ENCODE results near the gene RAB23. TPM values are rescaled to one million over a fixed set of nuclear protein-coding genes. Genes with fewer than 3 reads are reported as not detected.

RAB23 gene
- total and polyA plus RNA-seq, 2 experiments from 2014 or later, result 5.2 to 16.7 TPM

DNA sequence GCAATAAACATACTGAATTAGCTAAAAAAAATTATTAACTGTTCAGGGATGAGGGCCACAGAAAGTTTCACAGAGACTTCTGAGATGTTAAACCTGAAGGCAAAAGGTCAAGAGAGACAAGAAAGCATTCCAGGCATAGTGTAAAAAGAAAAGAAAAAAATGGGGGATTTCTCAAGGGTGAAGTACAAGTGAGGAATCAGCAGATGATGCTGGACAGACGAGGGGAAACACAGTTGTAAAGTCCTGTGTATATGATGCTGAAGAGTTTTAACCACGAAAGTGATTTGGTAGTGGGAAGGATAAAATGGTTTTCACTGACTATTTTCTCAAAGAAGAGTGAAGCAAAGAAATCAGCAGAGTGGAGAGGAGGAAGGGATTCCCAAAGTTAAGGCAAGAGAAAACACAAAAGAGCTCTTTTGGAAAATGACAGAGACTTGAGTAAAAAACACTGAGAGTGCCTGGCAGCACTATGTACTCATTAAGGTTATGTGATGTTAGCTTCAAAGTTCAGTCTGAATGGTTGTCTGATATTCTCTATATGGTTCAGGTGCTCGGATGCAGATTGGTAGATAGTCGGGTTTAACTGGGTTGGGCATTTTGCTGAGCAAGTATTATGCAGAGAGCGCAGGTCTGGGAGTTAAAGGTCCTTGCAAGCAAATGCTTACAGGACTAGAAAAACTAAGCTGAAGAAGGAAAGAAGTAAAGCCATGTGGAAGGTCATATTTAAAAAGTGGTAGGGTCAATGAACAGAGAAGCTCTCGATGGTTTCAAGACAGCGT, 16.4 kb downstream of the RAB23 start:
- Histone ChIP-seq H3F3A (replicated peaks; ENCODE audit: low read depth) (no peaks in the 10 kb centered on the region), H3K27me3 (ENCODE audit: insufficient read depth) (no peaks in the 10 kb centered on the region), H3K79me2 (replicated peaks; ENCODE audit: insufficient read depth) (peaks cover 35% of the 10 kb centered on the region), H4K20me1 (replicated peaks; ENCODE audit: insufficient read depth) (peaks cover 6% of the 10 kb centered on the region; the same call in 1 of the 2 replicates), H3K4me3 (no peak overlapping the region), H3K27ac (ENCODE audit: low read depth) (no peak overlapping the region), H3K4me1 (ENCODE audit: insufficient read depth) (no peaks in the 10 kb centered on the region; the same call in none of the 2 replicates), H2AFZ (no peak overlapping the region), H3K9me2 (ENCODE audit: insufficient read depth) (no peaks in the 10 kb centered on the region), H3K4me2 (no peak overlapping the region), H3K36me3 (ENCODE audit: insufficient read depth) (no peaks in the 10 kb centered on the region)
- DNase-seq (ENCODE audit: low spot score) (no peak), ATAC-seq (no peak)
- no peak overlapping the region for H3K4me3 Mint-ChIP-seq
- no peaks in the 10 kb centered on the region for H3K27me3 Mint-ChIP-seq (ENCODE audit: insufficient read depth, low read depth, poor library complexity)
- H3K27ac Mint-ChIP-seq, result no peak overlapping the region
- no peaks in the 10 kb centered on the region for H3K9me3 Mint-ChIP-seq
- peaks cover 17% of the 10 kb centered on the region for H3K4me1 Mint-ChIP-seq
- TF ChIP-seq, protein P1, sequence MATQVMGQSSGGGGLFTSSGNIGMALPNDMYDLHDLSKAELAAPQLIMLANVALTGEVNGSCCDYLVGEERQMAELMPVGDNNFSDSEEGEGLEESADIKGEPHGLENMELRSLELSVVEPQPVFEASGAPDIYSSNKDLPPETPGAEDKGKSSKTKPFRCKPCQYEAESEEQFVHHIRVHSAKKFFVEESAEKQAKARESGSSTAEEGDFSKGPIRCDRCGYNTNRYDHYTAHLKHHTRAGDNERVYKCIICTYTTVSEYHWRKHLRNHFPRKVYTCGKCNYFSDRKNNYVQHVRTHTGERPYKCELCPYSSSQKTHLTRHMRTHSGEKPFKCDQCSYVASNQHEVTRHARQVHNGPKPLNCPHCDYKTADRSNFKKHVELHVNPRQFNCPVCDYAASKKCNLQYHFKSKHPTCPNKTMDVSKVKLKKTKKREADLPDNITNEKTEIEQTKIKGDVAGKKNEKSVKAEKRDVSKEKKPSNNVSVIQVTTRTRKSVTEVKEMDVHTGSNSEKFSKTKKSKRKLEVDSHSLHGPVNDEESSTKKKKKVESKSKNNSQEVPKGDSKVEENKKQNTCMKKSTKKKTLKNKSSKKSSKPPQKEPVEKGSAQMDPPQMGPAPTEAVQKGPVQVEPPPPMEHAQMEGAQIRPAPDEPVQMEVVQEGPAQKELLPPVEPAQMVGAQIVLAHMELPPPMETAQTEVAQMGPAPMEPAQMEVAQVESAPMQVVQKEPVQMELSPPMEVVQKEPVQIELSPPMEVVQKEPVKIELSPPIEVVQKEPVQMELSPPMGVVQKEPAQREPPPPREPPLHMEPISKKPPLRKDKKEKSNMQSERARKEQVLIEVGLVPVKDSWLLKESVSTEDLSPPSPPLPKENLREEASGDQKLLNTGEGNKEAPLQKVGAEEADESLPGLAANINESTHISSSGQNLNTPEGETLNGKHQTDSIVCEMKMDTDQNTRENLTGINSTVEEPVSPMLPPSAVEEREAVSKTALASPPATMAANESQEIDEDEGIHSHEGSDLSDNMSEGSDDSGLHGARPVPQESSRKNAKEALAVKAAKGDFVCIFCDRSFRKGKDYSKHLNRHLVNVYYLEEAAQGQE (IDR thresholded peaks at IDR 0.05; ENCODE audit: unreplicated experiment), result no peak
- no peaks in the 10 kb centered on the region for H3K36me3 Mint-ChIP-seq (ENCODE audit: low read depth)

DNA sequence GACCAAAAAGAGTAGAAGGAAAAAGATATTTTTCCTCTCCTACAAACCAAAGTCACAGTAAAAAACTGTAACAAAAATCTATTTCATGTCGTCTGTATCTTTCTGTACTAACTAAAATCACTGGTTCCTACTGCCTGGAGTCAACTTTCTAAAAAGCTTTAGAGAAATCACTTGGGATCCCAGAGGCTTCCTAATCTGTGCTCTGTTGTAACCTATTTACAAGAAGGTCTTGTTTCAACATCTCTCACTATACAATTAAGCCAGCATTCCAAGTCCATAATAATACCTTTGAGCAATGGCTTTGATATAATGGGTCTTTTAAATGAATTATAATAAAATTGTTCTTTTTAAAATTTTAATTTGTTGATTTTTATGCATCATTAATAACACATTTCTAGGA, 20.4 kb downstream of the RAB23 start:
- Histone ChIP-seq H3K79me2 (replicated peaks; ENCODE audit: insufficient read depth) (peaks cover 17% of the 10 kb centered on the region), H3K36me3 (ENCODE audit: insufficient read depth) (no peaks in the 10 kb centered on the region), H3K4me3 (no peak overlapping the region), H3K9me2 (ENCODE audit: insufficient read depth) (no peaks in the 10 kb centered on the region), H3K27ac (ENCODE audit: low read depth) (no peak overlapping the region), H3K27me3 (ENCODE audit: insufficient read depth) (no peaks in the 10 kb centered on the region), H4K20me1 (replicated peaks; ENCODE audit: insufficient read depth) (no peaks in the 10 kb centered on the region; the same call in 1 of the 2 replicates), H2AFZ (no peak overlapping the region), H3K4me2 (no peak overlapping the region), H3K4me1 (ENCODE audit: insufficient read depth) (peaks cover 3% of the 10 kb centered on the region; the same call in 1 of the 2 replicates), H3F3A (replicated peaks; ENCODE audit: low read depth) (no peaks in the 10 kb centered on the region)
- H3K4me3 Mint-ChIP-seq, result no peak overlapping the region
- no peak for DNase-seq (ENCODE audit: low spot score)
- TF ChIP-seq STAT1 (IDR thresholded peaks at IDR 0.05; ENCODE audit: unreplicated experiment), result no peak
- no peak for TF ChIP-seq EZH2phosphoT487 (IDR thresholded peaks at IDR 0.05; ENCODE audit: unreplicated experiment)
- TF ChIP-seq, protein P2, sequence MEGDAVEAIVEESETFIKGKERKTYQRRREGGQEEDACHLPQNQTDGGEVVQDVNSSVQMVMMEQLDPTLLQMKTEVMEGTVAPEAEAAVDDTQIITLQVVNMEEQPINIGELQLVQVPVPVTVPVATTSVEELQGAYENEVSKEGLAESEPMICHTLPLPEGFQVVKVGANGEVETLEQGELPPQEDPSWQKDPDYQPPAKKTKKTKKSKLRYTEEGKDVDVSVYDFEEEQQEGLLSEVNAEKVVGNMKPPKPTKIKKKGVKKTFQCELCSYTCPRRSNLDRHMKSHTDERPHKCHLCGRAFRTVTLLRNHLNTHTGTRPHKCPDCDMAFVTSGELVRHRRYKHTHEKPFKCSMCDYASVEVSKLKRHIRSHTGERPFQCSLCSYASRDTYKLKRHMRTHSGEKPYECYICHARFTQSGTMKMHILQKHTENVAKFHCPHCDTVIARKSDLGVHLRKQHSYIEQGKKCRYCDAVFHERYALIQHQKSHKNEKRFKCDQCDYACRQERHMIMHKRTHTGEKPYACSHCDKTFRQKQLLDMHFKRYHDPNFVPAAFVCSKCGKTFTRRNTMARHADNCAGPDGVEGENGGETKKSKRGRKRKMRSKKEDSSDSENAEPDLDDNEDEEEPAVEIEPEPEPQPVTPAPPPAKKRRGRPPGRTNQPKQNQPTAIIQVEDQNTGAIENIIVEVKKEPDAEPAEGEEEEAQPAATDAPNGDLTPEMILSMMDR (conservative IDR thresholded peaks at IDR 0.05; ENCODE audit: low read depth in 2 of 2), result no peak
- TF ChIP-seq JUNB (IDR thresholded peaks at IDR 0.05; ENCODE audit: unreplicated experiment), result no peak
- TF ChIP-seq NANOG (IDR thresholded peaks at IDR 0.05; ENCODE audit: borderline replicate concordance), result no peak
- TF ChIP-seq EZH2 (IDR thresholded peaks at IDR 0.05; ENCODE audit: low read depth, unreplicated experiment), result no peak
- H3K27ac Mint-ChIP-seq, result no peak overlapping the region
- H3K27me3 Mint-ChIP-seq (ENCODE audit: insufficient read depth, low read depth, poor library complexity), result no peaks in the 10 kb centered on the region
- no peaks in the 10 kb centered on the region for H3K9me3 Mint-ChIP-seq
- H3K4me1 Mint-ChIP-seq, result peaks cover 24% of the 10 kb centered on the region
- H3K36me3 Mint-ChIP-seq (ENCODE audit: low read depth), result no peaks in the 10 kb centered on the region; the same call in 2 of the 3 replicates
- no peak for ATAC-seq

All from GM23338 (cell line).